HCT116 (cell line): Measurements from ENCODE around the gene SGMS1. TPM values are rescaled to one million over a fixed set of nuclear protein-coding genes. Genes with fewer than 3 reads are reported as not detected.

Source experiments
- ATAC-seq: fragments of 200-7000 bp; cut with Tn5 transposase; 2 replicates; pipeline ENCODE4 v1.9.1; 2020; ENCODE audit warnings: mild to moderate bottlenecking, moderate library complexity
- BruUV-seq: library from RNA; stranded (reverse); fragments of 400-500 nt; replicated peaks from 2 replicates; lab custom pipeline; 2021; lab: Mats Ljungman, UMichigan
- CTCF ChIA-PET: fragments of 300-600 bp; sonication (Branson Sonifier 250); formaldehyde crosslinking; loops from one replicate; lab custom pipeline; 2021; ENCODE audit warnings: antibody characterized with exemption; lab: Charles Lee
- POLR2A ChIA-PET: fragments of 300-600, 350-600 bp; sonication (Branson Sonifier 250); formaldehyde crosslinking; loops from one replicate; lab custom pipeline; 2021; ENCODE audit warnings: antibody characterized with exemption; lab: Charles Lee
- RAD21 ChIA-PET, 2 experiments: fragments of 300-600 bp; sonication (Branson Sonifier 250); formaldehyde crosslinking; loops; one replicate each; lab custom pipeline; 2023; ENCODE audit warnings: low total read pairs in 2 of 2; ENCODE audit not compliant: uncharacterized antibody in 2 of 2, unreplicated experiment in 2 of 2, low non-redundant PET in 1 of 2; lab: Charles Lee
- DNase-seq: peaks from one replicate; pipeline ENCODE4 v3.0.0-alpha.2; 2010; ENCODE audit warnings: low read depth, low spot score
- H2AFZ ChIP-seq: fragments of 200-600 bp; shearing (Covaris generic), sonication (generic); 2 replicates; pipeline ENCODE4 v1.6.1; 2017; ENCODE audit warnings: low read depth, mixed run types, mixed read lengths, antibody characterized with exemption, low read length; ENCODE audit not compliant: poor library complexity, severe bottlenecking
- H3K27ac ChIP-seq: 2 replicates; pipeline ENCODE4 v1.5.1; 2012; ENCODE audit warnings: low read depth, low read length
- H3K27me3 ChIP-seq: fragments of 200-600 bp; sonication (generic); 2 replicates; pipeline ENCODE4 v1.6.1; 2016; ENCODE audit warnings: mixed run types, low read length, mixed read lengths; ENCODE audit not compliant: insufficient read depth
- H3K36me3 ChIP-seq, 2 experiments: fragments of 200-500 bp in 1 of 2; fragments of 200-600 bp in 1 of 2; sonication (Bioruptor generic) in 1 of 2; sonication (generic) in 1 of 2; 2 replicates each; pipeline versions ENCODE4 v1.5.1 to v1.6.1; 2014 to 2016; ENCODE audit warnings: low read length in 2 of 2, inconsistent platforms in 1 of 2, mixed read lengths in 1 of 2, mixed run types in 1 of 2; ENCODE audit not compliant: insufficient read depth in 2 of 2, control insufficient read depth in 1 of 2
- H3K4me1 ChIP-seq, 2 experiments: fragments of 200-600 bp in 1 of 2; sonication (generic) in 1 of 2; 2 replicates each; pipeline versions ENCODE4 v1.5.1 to v1.6.1; 2012 to 2017; ENCODE audit warnings: low read length in 2 of 2, inconsistent platforms in 1 of 2, mild to moderate bottlenecking in 1 of 2, mixed read lengths in 1 of 2, mixed run types in 1 of 2, moderate library complexity in 1 of 2; ENCODE audit not compliant: insufficient read depth in 2 of 2, control insufficient read depth in 1 of 2
- H3K4me2 ChIP-seq: fragments of 200-600 bp; sonication (generic); 2 replicates; pipeline ENCODE4 v1.6.1; 2017; ENCODE audit warnings: mixed run types, low read length, mixed read lengths
- H3K4me3 ChIP-seq, 2 experiments: fragments of 200-600 bp in 1 of 2; sonication (generic) in 1 of 2; replicated peaks in 1 of 2; 2 replicates each; pipeline ENCODE4 v1.5.1; 2011 to 2016; ENCODE audit warnings: low read length in 2 of 2, control low read depth in 1 of 2, low read depth in 1 of 2, mild to moderate bottlenecking in 1 of 2, mixed read lengths in 1 of 2, mixed run types in 1 of 2
- H3K79me2 ChIP-seq: fragments of 200-600 bp; sonication (generic); 2 replicates; pipeline ENCODE4 v1.6.1; 2017; ENCODE audit warnings: mild to moderate bottlenecking, mixed run types, low read length, moderate library complexity, mixed read lengths; ENCODE audit not compliant: insufficient read depth
- H3K9ac ChIP-seq: fragments of 200-600 bp; sonication (generic); 2 replicates; pipeline ENCODE4 v1.6.1; 2016; ENCODE audit warnings: low read length, mixed read lengths
- H3K9me2 ChIP-seq: fragments of 200-600 bp; sonication (generic), shearing (Covaris generic); 2 replicates; pipeline ENCODE4 v1.6.1; 2017; ENCODE audit warnings: mixed run types, mild to moderate bottlenecking, moderate library complexity; ENCODE audit not compliant: insufficient read depth
- H3K9me3 ChIP-seq, 2 experiments: fragments of 200-500 bp in 1 of 2; fragments of 200-600 bp in 1 of 2; sonication (Bioruptor generic) in 1 of 2; sonication (generic) in 1 of 2; 2 replicates each; pipeline ENCODE4 v1.6.1; 2014 to 2017; ENCODE audit warnings: low read length in 2 of 2, mixed read lengths in 2 of 2, inconsistent platforms in 1 of 2, low read depth in 1 of 2, mild to moderate bottlenecking in 1 of 2, mixed run types in 1 of 2, moderate library complexity in 1 of 2; ENCODE audit not compliant: control insufficient read depth in 1 of 2, insufficient read depth in 1 of 2
- H4K20me1 ChIP-seq: fragments of 200-600 bp; sonication (generic), shearing (Covaris generic); 2 replicates; pipeline ENCODE4 v1.6.1; 2017; ENCODE audit warnings: mixed run types, mild to moderate bottlenecking, moderate library complexity; ENCODE audit not compliant: insufficient read depth
- CBX3 ChIP-seq: IDR thresholded peaks from 2 replicates; pipeline ENCODE4 v1.6.1; 2012; ENCODE audit warnings: low read depth
- CEBPB ChIP-seq: IDR thresholded peaks from 2 replicates; pipeline ENCODE4 v1.6.1; 2012; ENCODE audit warnings: low read depth
- EGR1 ChIP-seq: IDR thresholded peaks from 2 replicates; pipeline ENCODE4 v1.6.1; 2012; ENCODE audit warnings: low read depth
- ELF1 ChIP-seq: IDR thresholded peaks from 2 replicates; pipeline ENCODE4 v1.6.1; 2012; ENCODE audit warnings: low read depth, borderline replicate concordance
- EZH2 ChIP-seq: fragments of 200-600 bp; sonication (generic); IDR thresholded peaks from 2 replicates; pipeline ENCODE4 v1.6.1; 2017; ENCODE audit warnings: antibody characterized with exemption, mixed run types
- EZH2phosphoT487 ChIP-seq: fragments of 200-600 bp; IDR thresholded peaks from 2 replicates; pipeline ENCODE4 v1.6.1; 2018; ENCODE audit warnings: antibody characterized with exemption, borderline replicate concordance
- FOSL1 ChIP-seq: IDR thresholded peaks from 2 replicates; pipeline ENCODE4 v1.6.1; 2012; ENCODE audit warnings: low read depth
- JUND ChIP-seq: IDR thresholded peaks from 2 replicates; pipeline ENCODE4 v1.6.1; 2012
- POLR2AphosphoS5 ChIP-seq: IDR thresholded peaks from 2 replicates; pipeline ENCODE4 v1.6.1; 2011; ENCODE audit warnings: mild to moderate bottlenecking, low read depth, low read length, moderate library complexity
- SP1 ChIP-seq: IDR thresholded peaks from 2 replicates; pipeline ENCODE4 v1.6.1; 2012; ENCODE audit warnings: low read depth
- TCF7L2 ChIP-seq: IDR thresholded peaks from 2 replicates; pipeline ENCODE4 v1.7.0; 2011; ENCODE audit warnings: borderline replicate concordance, inconsistent platforms; ENCODE audit not compliant: insufficient read depth, insufficient read length; ENCODE audit errors: extremely low read depth
- ZFX ChIP-seq: fragments of 450-650 bp; IDR thresholded peaks from 2 replicates; pipeline ENCODE4 v1.6.1; 2017
- intact Hi-C: fragments of 100-400 bp; cut with micrococcal nuclease; formaldehyde crosslinking; loops from 2 replicates; pipeline ENCODE4 v1.10.0; 2022
- total RNA-seq: library from RNA; stranded (reverse); gene quantifications from one replicate; pipeline ENCODE4 v1.2.1, GENCODE V29; 2021; ENCODE audit not compliant: unreplicated experiment
- TF ChIP-seq, protein P1 (sequence below): IDR thresholded peaks from 2 replicates; pipeline ENCODE4 v1.6.1; 2011; ENCODE audit warnings: mild to moderate bottlenecking, low read length, moderate library complexity; ENCODE audit not compliant: insufficient replicate concordance; ENCODE audit errors: extremely low read depth
- TF ChIP-seq, protein P2 (sequence below): IDR thresholded peaks from 2 replicates; pipeline ENCODE4 v1.6.1; 2012
- TF ChIP-seq, protein P3 (sequence below): IDR thresholded peaks from 2 replicates; pipeline ENCODE4 v1.6.1; 2012

The SGMS1 gene
- total RNA-seq, 1 experiment from 2014 or later = 29.1 TPM

DNA sequence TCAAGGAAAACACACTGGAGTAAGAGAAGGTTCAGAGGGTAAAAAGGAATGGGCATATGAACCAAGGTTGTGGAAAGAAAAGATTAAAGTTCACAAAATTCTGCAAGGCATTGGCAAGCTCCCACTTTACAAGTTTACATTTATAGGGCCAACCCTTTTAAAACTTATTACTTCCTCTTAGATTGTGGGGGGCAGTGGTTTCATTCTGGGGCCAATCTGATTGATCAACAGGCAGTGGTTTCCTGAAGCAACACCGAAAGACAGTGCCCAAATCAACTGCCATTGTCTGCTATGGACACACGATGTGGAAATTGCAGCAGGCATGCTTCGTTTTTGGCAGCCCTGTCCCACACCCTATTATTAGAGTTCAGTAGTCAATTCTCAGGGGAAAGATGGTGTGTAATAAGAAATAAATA is 154.0 kb downstream of the SGMS1 start:
- Histone ChIP-seq H3K36me3 (no peaks in the 10 kb centered on the region), H3K4me1 (peaks cover 0 to 11% of the 10 kb centered on the region in 2 experiments; a peak in 1 of 4 replicates), H3K4me3 (no peak overlapping the region), H3K9ac (no peak overlapping the region), H3K4me2 (no peak overlapping the region), H3K27ac (no peak overlapping the region), H3K9me3 (no peaks in the 10 kb centered on the region), H3K9me2 (no peaks in the 10 kb centered on the region), H2AFZ (no peak overlapping the region), H3K27me3 (no peaks in the 10 kb centered on the region), H3K79me2 (no peaks in the 10 kb centered on the region), H4K20me1 (no peaks in the 10 kb centered on the region)
- POLR2A ChIA-PET = no interaction called here
- TF ChIP-seq SP1 (no peak), CBX3 (no peak), EZH2phosphoT487 (no peak), ELF1 (no peak), CEBPB (no peak), EZH2 (no peak), EGR1 (no peak), POLR2AphosphoS5 (no peak)
- TF ChIP-seq, protein P1, sequence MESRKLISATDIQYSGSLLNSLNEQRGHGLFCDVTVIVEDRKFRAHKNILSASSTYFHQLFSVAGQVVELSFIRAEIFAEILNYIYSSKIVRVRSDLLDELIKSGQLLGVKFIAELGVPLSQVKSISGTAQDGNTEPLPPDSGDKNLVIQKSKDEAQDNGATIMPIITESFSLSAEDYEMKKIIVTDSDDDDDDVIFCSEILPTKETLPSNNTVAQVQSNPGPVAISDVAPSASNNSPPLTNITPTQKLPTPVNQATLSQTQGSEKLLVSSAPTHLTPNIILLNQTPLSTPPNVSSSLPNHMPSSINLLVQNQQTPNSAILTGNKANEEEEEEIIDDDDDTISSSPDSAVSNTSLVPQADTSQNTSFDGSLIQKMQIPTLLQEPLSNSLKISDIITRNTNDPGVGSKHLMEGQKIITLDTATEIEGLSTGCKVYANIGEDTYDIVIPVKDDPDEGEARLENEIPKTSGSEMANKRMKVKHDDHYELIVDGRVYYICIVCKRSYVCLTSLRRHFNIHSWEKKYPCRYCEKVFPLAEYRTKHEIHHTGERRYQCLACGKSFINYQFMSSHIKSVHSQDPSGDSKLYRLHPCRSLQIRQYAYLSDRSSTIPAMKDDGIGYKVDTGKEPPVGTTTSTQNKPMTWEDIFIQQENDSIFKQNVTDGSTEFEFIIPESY = no peak
- TF ChIP-seq, protein P2, sequence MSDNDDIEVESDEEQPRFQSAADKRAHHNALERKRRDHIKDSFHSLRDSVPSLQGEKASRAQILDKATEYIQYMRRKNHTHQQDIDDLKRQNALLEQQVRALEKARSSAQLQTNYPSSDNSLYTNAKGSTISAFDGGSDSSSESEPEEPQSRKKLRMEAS = no peak
- RAD21 ChIA-PET = no interaction called here
- BruUV-seq = no TSS peak
- DNase-seq = no peak
- CTCF ChIA-PET = no interaction called here
- ATAC-seq = no peak
- intact Hi-C loops = no loop called here

DNA sequence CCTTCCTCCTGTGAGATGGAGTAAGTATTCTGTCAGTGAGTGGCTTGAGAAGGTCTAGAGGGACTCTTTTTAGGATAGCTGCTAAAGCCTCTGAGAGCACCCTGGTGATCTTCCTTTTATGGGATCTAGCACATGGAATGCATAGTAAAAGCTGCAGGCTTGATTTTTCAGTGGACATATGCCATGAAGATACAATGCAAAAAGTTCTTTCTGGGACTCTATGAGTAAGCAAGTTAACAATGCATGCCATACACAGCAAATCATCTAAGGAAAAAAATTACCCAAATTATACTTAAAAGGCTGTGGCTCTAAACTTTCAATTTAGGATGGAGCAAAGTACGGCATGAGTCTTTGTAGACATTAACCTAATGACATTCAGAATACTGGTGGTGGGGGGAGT is 154.5 kb downstream of the SGMS1 start:
- no peaks in the 10 kb centered on the region for H3K9me3 ChIP-seq
- H3K4me3 ChIP-seq = no peak overlapping the region
- no peaks in the 10 kb centered on the region for H3K36me3 ChIP-seq
- no peaks in the 10 kb centered on the region for H3K9me2 ChIP-seq
- peaks cover 0 to 11% of the 10 kb centered on the region in 2 experiments; a peak in 1 of 4 replicates for H3K4me1 ChIP-seq
- no peaks in the 10 kb centered on the region for H4K20me1 ChIP-seq
- no peak overlapping the region for H3K4me2 ChIP-seq
- POLR2A ChIA-PET = no interaction called here
- no peaks in the 10 kb centered on the region for H3K27me3 ChIP-seq
- RAD21 ChIA-PET = no interaction called here
- ATAC-seq (no peak), DNase-seq (no peak)
- intact Hi-C loops = no loop called here
- CTCF ChIA-PET = no interaction called here
- BruUV-seq = no TSS peak
- no peaks in the 10 kb centered on the region for H3K79me2 ChIP-seq
- no peak overlapping the region for H3K27ac ChIP-seq
- TF ChIP-seq TCF7L2 (no peak), SP1 (no peak), ELF1 (no peak), EZH2phosphoT487 (no peak), JUND (no peak), EGR1 (no peak), ZFX (no peak), FOSL1 (no peak), EZH2 (no peak)
- TF ChIP-seq, protein P1 = no peak
- TF ChIP-seq, protein P3, sequence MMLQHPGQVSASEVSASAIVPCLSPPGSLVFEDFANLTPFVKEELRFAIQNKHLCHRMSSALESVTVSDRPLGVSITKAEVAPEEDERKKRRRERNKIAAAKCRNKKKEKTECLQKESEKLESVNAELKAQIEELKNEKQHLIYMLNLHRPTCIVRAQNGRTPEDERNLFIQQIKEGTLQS = no peak
- H2AFZ ChIP-seq = no peak overlapping the region
- no peak overlapping the region for H3K9ac ChIP-seq
